ENCODE results near the gene MEGF10. TPM values are rescaled to one million over a fixed set of nuclear protein-coding genes. Genes with fewer than 3 reads are reported as not detected.

The MEGF10 gene
- polyA plus RNA-seq, 1 donor from 2014 or later, result 0.05 TPM

GRCh38 chr5:127486471-127486870 lies 195.9 kb downstream of the MEGF10 start:
- H3K27ac ChIP-seq (ENCODE audit: low read length), result no peak overlapping the region
- TF ChIP-seq EZH2 (IDR thresholded peaks at IDR 0.05; ENCODE audit: borderline replicate concordance, insufficient read depth, low read length, poor library complexity, severe bottlenecking), result no peak
- TF ChIP-seq SMC3 (conservative IDR thresholded peaks at IDR 0.05; ENCODE audit: poor library complexity), result no peak
- no peak for TF ChIP-seq EP300 (conservative IDR thresholded peaks at IDR 0.05; ENCODE audit: poor library complexity, severe bottlenecking)
- TF ChIP-seq REST (IDR thresholded peaks at IDR 0.05; ENCODE audit: borderline replicate concordance), result no peak
- no peak for TF ChIP-seq POLR2AphosphoS5 (IDR thresholded peaks at IDR 0.05)
- TF ChIP-seq CTCF (IDR thresholded peaks at IDR 0.05; ENCODE audit: poor library complexity, severe bottlenecking), result no peak
- TF ChIP-seq MXI1 (conservative IDR thresholded peaks at IDR 0.05; ENCODE audit: poor library complexity, severe bottlenecking), result no peak
- TF ChIP-seq RAD21 (conservative IDR thresholded peaks at IDR 0.05), result no peak
- TF ChIP-seq TAF1 (IDR thresholded peaks at IDR 0.05; ENCODE audit: low read depth), result no peak

GRCh38 chr5:127492854-127493738 lies 202.5 kb downstream of the MEGF10 start:
- Histone ChIP-seq H4K20me1 (ENCODE audit: insufficient read depth) (no peaks in the 10 kb centered on the region), H3K27ac (ENCODE audit: low read length) (no peak overlapping the region), H3K4me3 (ENCODE audit: low read length) (no peak overlapping the region), H3K4me2 (ENCODE audit: low read length) (no peak overlapping the region), H2AFZ (ENCODE audit: low read depth, low read length) (no peak overlapping the region), H3K36me3 (ENCODE audit: insufficient read depth, low read length) (no peaks in the 10 kb centered on the region), H3K79me2 (replicated peaks; ENCODE audit: insufficient read depth, low read length) (no peaks in the 10 kb centered on the region), H3K9me3 (ENCODE audit: low read length) (no peaks in the 10 kb centered on the region), H3K27me3 (ENCODE audit: insufficient read depth, low read depth, low read length) (no peaks in the 10 kb centered on the region), H3K9ac (ENCODE audit: low read length) (no peak overlapping the region), H3F3A (ENCODE audit: insufficient read depth, low read length, poor library complexity, severe bottlenecking) (no peaks in the 10 kb centered on the region), H3K9me2 (ENCODE audit: insufficient read depth, low read length) (no peaks in the 10 kb centered on the region)
- TF ChIP-seq EP300 (conservative IDR thresholded peaks at IDR 0.05; ENCODE audit: poor library complexity, severe bottlenecking) (no peak), CTCF (IDR thresholded peaks at IDR 0.05; ENCODE audit: poor library complexity, severe bottlenecking) (peak; percentile 99), TAF1 (IDR thresholded peaks at IDR 0.05; ENCODE audit: low read depth) (no peak), SMC3 (conservative IDR thresholded peaks at IDR 0.05; ENCODE audit: poor library complexity) (peak; percentile 94), RAD21 (conservative IDR thresholded peaks at IDR 0.05) (peak; percentile 89), EZH2 (IDR thresholded peaks at IDR 0.05; ENCODE audit: borderline replicate concordance, insufficient read depth, low read length, poor library complexity, severe bottlenecking) (no peak)

More at GRCh38 chr5:127486471-127486870, 195.9 kb downstream of the MEGF10 start:
- Histone ChIP-seq H3K79me2 (replicated peaks; ENCODE audit: insufficient read depth, low read length) (no peaks in the 10 kb centered on the region), H3K4me2 (ENCODE audit: low read length) (no peak overlapping the region), H4K20me1 (ENCODE audit: insufficient read depth) (no peaks in the 10 kb centered on the region), H3K27me3 (ENCODE audit: insufficient read depth, low read depth, low read length) (no peaks in the 10 kb centered on the region), H3K9me2 (ENCODE audit: insufficient read depth, low read length) (no peaks in the 10 kb centered on the region), H3F3A (ENCODE audit: insufficient read depth, low read length, poor library complexity, severe bottlenecking) (no peaks in the 10 kb centered on the region), H3K9me3 (ENCODE audit: low read length) (no peaks in the 10 kb centered on the region), H3K9ac (ENCODE audit: low read length) (no peak overlapping the region), H3K4me3 (ENCODE audit: low read length) (no peak overlapping the region), H3K36me3 (ENCODE audit: insufficient read depth, low read length) (no peaks in the 10 kb centered on the region), H2AFZ (ENCODE audit: low read depth, low read length) (no peak overlapping the region)

Measured in neural cell (in vitro differentiated cells).